Measurements from ENCODE around the gene HHIP.

The HHIP gene

DNA sequence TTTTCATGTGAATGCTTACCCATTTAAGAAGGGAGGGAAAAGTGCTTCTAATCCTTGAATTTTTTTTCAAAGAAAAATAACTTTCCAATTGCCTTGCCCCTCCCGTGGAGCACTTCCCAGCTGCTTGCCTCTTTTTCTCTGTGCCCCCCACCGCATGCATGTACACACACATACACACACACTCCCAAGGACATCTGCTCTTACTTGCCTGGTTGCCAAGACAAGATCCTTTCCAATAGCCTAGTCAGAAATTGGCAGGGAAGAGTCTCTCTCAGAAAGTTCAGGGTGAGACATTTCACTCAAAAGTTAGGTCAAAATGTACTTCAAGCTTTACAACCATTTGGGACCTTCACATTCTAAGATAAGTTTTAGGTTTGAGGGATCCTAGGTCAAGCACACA lies 10.9 kb downstream of the HHIP start:
- DNase-seq, result no peak

DNA sequence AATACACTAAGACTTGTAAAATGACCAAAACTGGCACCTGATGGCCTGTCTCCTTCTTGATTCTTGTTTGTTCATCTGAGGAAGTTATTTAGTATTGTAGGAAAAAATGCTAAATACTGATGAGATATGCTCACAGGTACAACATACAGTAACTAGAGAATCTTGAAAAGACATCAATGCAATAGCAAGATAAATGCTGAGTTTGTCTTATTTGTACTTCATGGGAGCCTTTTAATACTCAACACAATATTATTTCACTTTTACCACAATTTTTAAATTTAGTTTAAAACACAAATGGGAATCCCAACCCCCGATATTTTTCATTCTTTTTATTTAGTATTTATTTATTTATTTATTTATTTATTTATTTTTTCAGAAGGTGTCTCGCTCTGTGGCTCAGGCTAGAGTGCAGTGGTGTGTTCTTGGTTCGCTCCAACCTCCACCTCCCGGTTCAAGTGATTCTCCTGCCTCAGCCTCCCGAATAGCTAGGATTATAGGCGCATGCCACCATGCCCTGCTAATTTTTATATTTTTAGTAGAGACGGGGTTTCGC lies 12.1 kb downstream of the HHIP start:
- no peak for DNase-seq

DNA sequence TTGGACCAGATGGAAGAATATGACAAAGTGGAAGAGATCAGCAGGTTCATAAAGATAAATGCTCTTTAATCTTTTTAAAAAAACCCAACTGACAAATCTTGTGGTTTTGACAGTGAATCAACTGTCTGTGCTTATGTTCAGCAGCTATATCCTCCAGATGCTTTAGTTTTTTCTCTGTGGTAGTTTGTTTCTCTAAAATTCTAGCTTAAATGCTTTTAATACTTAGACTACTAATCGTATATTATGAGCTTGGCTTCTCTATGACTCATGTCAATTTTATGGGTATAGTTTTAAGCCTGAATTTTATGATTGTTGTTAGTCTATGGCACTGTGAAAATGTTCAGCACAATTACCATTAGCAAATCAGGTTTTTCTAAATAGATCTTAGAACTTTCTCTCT lies 12.9 kb downstream of the HHIP start:
- DNase-seq, result no peak

DNA sequence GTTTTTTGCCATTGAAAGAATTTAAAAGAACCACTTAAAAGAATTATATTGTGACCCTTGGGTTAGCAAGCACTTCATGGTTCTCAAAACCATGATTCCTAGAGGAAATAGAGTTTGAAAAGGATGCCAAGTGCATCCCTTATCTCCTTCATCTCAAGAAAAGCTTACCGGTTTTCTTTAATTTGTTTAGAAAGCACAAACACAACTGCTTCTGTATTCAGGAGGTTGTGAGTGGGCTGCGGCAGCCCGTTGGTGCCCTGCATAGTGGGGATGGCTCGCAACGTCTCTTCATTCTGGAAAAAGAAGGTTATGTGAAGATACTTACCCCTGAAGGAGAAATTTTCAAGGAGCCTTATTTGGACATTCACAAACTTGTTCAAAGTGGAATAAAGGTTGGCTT lies 13.5 kb downstream of the HHIP start:
- DNase-seq, result no peak

DNA sequence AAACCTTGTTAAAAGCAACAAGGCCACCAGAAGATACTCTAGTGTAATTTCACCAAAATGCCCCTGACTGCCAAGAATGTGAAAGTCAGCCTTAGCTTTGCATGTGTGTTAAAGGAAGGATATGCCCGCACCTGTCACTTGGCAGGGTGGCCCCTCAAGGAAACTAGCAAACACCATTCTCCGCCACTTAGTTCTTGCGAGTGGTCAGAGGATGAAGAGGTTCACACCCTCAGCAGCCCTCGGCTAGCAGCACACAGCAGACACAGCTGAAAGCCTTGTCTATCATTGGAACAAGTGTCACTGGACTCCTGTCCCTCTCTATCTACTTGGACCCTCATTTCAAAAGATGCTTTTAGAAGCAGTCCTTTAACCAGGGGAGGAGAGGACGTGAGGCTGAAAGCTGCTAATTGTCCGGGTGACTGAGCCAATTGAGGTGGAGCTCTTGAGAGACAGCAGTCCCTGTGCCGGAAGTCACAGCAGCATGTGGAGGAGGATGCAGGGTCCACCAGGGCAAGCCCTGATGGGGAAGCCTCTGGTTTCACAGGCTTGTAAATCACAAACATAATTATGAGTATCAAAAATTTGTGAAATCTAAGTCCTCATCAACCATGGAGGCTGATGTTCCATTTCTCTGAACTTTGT lies 18.0 kb downstream of the HHIP start:
- DNase-seq, result no peak

DNA sequence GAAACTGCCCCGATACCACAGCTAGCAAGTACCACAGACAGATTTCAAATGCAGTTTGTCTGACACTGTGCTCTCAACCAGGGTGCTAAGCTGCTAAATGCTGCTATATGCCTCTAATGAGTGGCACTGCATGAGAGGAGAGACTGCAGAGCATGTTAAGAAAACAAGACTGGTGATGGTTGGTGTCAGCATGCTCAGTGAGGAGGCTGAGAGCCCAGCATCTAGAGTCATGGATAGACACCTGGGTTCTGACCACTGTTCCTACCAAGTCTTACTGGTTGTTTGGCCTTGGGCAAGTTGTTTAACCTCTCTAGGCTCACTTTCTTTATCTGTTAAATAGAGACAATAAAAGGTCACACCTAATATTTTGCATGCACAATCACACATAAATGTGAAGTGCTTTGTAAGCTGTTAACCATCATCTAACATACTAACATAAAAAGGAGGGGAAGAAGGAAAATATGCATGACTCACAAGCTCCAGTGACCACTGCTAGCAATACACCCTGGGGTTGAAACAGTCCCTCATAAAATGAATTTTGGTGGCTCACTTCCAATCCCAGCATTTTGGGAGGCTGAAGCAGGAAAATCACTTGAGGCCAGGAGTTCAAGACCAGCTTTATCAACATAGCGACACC lies 20.7 kb downstream of the HHIP start:
- DNase-seq, result no peak

DNA sequence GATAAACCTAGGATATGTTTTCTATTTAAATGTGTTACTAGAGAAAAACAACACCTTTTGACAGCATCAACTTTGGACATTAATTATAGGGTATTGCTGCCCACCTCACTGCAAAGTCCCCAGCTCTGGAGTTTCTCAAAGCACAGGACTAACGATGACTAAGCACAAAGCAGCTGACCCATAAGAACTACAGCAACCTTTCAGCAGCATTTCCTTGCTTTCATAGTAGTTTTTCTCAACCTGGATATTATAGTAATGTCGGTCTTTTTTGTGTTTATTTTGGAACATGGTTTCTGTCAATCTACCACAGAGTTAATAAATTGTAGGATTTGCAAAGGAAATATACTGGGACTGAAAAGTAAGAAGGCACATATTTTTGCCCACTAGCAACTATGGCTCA lies 21.5 kb downstream of the HHIP start:
- DNase-seq, result no peak

DNA sequence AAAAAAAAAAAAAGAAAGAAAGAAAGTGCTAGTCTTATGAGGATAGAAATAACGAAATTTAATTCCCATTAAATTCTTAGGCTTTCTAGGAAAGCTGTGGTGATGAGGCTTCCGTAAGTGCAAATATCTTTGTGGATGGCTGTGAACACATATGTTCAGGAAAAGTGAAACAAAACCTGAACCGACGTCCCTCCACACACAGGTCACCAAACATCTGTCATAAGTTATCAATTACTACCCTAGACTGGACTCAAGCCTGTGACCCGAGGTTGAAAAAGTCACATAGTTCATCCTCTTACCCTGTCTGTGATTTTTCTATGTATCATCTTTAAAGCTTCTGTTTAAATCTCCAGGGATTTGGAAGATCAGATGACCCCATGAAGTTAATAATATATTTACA lies 24.8 kb downstream of the HHIP start:
- DNase-seq, result no peak

DNA sequence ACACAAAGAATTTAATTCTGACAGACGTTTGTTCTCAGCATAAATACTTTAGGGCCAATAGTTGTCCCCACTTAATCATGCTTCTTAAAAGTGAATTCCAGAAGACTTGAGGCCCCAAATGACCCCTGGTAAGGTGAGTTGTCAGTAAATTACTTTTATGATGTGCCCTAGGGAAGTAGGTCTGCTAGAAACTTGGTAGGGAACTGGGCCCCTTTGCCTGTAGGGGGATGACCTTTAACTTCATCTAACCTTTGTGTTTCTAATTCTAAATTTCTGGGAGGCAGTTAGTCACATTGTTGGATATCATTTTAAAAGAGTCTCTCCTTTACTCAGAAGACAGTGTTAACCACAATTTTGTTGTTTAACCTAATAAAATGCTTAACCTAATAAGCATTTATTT lies 28.8 kb downstream of the HHIP start:
- no peak for DNase-seq

DNA sequence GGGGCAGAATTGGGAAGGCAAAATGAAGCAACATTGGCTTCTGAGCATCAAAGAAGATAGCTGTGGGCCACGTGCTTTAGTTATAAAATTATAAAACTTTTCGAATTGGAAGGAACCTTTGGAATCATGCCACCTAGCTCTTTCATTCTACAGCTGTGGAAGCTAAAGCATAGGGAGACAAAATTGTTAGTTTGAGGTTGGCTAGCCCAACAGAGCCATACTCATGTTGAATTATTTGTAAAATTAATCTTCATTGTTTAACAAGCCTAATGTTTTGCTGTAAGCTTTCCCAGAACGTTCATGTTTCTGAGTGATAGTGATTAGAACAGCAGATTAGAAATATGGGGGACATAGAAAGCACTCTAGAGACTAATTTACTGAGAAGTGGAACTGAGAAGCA lies 35.9 kb downstream of the HHIP start:
- no peak for DNase-seq

DNA sequence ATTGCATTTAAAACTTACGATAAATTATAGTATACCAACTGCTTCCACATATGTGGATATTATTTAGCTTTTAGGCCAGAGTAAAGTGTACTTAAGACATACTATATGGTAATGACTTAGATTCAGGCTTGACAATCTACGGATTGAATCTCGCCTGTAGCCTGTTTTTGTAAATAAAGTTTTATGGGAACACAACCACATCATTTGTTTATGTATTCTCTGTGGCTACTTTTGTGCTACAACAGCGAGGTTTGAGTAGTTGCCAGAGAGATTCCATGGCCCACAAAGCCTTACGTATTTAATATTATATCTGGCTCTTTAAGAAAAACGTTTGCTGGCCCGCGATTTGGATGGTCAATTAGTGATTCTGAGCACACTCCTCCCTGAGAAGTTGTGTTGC lies 37.6 kb downstream of the HHIP start:
- DNase-seq, result no peak

DNA sequence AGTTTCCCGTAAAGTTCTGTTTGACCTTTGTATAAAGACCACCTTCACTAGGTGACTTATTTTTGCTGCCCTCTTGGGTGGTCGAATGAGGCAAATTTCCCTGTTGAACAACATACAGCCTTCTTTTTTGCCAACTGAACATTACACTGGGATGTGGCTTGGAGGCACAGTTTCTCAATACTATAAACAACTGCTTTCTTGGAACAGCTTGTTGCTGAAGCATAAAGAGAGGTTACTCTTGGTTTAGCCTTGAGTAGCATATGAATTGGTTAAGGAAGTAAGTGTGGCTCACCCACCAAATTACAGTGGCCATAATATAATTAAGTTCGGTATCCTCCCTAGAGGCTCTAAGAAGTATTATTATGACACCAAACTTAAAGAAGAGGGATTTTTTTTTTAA lies 40.0 kb downstream of the HHIP start:
- DNase-seq, result no peak

DNA sequence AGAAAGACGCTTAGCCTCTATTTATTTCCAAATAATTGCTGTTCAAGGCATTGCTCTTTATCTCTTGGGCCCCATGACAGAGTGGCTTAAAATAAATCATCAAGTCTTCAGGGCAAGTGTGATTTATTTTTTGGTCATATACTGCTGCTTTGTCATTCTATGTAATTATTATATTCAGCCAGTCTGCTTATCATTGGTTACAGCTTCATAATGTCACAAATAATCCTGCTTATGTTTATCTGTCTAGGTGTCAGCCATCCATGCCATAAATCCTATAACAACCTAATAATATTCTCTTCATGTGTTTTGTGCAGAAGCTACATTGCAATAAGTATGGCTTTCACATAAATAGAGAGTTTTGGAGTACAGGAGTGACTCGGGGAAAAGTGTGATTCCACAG lies 41.0 kb downstream of the HHIP start:
- no peak for DNase-seq

DNA sequence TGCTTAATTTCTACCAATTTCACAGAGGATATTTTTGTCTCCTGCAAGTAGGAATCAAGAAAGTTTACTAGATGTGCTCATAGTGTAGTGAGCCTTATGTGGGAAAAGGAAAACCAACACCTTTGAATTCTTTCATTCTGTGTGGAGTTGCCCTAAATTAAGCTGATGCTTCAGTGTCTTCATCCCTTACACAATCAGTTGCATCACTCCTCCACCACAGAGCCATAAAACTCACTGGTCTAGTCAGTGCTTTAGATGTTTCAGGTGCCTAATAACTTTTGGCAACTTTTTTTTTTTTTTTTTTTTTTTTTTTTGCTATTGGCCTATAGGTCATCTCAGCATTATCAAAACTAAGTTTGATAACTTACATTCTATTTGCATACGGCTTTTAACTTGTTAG lies 41.5 kb downstream of the HHIP start:
- DNase-seq, result no peak

DNA sequence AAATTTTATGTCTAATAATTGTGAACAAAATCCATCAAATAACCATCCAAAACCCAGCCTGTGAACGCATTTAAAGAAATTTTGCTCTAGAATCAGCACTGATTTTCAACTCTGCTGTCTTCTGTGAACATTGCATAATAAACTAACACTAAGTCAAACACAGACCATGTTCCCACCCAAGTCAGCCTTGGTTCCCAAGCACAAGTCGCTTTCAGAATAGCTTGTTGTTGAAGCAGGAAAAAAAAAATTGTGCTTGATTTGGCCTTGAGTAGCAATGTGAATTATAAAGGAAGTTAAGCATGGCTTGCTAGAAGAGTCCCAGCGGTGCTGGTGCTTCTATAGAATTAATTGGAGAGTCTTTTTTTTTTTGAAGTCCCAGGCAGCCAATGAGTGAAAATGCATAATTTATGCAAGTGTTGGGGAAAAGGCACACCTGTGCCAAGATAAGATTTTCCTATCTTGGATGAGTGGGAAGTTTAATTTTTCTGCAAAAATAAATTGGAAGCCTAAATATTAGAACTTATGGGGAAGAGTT lies 42.1 kb downstream of the HHIP start:
- no peak for DNase-seq

DNA sequence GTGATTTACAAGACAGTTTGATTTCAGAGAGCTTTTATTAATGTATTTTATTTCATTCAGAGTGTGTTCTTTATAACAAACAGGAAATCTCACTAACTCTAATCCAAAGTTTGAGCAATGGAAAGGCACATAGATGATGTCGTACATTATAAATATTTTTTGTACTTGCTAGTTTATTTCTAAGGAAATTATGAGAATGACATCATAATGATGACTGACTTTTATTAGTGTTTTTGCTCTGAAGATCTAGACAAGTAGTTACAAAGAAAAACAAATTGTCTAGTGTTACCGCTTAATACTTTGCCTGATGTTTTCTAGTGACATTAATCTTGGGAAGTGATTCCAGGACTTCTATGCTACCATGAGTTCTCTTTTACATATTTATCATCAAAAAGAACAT lies 43.2 kb downstream of the HHIP start:
- no peak for DNase-seq

DNA sequence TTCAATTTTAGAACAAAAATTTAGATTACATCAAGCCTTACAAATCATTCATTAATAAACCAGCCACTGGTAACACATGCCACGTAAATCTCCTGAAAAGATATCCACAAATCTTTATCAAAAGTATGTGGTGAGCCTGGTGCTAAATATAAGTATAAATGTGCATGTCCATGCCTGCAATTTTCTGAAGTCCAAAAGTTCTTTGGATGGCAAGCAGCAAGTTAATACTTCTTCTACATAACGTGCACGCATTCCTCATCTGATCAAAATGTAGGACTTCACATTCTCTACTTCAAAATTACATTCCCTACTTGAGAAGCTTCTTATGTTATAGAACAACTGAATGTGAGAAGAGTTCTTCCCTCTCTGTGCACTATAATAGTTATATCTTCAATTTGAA lies 49.8 kb downstream of the HHIP start:
- no peak for DNase-seq

DNA sequence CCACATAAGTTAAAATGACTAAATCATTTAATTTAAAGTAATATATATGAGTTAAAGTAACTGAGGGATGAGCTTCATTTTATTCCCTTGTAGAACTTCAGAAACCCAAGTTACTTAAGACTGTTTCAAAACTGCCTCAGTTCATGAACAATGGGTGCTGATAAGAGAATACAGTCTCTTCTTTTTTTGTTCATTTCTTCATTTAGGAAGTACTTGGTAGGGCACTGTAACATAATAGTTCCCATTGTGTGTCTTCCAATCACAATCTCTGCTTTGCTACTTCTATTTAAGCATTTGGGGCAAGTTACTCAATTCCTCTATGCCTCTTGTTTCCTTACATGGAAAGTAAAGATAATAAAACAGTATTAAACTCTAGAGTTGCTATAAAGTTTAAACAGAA lies 50.4 kb downstream of the HHIP start:
- DNase-seq, result no peak

DNA sequence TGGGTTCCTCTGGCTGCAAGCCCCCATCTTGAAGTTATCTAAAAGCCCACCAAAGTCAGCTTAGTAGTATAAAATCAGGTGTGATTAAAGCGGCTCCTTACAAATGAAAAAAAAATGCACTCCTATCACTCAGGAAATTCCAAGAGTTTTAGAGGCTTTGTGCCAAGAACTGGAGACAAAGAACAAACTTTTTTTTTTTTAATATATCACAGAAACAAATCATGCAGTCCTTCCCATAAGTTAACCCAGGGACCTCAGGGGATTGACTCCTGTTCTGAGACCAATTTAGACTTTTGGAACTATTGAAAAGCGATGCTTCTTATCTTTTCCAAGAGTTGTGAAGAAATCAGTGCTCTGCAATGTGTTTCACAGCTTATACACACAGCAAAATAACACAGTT lies 53.6 kb downstream of the HHIP start:
- DNase-seq, result no peak

DNA sequence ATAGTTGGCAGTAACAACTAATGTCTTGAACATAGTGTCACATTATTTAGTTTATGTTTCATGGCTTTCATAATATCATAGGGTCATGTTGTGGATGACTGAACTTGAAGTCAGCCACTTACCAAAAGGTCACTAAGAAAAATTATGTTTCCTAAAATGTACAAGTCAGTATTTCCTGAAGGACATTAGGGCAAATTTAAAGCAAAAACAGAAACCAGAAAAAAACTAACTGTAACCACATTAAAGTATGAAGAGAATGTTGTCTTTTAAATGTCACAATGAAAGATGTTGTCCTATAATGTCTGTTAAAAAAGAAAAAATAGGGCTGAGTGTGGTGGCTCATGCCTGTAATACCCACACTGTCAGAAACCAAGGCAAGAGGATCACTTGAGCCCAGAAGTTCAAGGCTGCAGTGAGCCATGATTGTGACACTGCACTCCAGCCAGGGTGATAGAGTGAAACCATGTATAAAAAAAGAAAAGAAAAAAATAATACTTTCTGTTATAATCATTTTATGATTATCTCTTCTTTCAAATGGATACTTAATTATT lies 55.8 kb downstream of the HHIP start:
- no peak for DNase-seq

DNA sequence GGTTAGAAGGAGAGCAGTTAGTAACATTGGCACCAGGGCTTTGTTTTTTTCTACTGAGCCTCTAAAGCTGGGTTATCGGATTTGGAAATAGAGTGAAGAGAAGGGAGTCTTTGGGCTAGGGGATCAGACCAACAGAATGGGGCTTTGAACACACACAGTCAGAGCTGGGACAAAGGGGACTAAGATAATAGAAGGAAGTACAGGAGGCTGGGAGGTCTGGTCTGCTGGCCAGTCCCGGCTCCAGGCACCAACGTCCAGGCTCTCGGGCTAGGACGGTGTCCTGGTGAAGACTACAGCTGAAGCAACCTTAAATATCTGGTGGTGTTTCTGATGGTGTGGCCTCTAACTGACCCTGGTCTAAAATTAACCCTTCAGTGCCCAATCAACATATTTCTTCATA lies 57.5 kb downstream of the HHIP start:
- DNase-seq, result no peak

DNA sequence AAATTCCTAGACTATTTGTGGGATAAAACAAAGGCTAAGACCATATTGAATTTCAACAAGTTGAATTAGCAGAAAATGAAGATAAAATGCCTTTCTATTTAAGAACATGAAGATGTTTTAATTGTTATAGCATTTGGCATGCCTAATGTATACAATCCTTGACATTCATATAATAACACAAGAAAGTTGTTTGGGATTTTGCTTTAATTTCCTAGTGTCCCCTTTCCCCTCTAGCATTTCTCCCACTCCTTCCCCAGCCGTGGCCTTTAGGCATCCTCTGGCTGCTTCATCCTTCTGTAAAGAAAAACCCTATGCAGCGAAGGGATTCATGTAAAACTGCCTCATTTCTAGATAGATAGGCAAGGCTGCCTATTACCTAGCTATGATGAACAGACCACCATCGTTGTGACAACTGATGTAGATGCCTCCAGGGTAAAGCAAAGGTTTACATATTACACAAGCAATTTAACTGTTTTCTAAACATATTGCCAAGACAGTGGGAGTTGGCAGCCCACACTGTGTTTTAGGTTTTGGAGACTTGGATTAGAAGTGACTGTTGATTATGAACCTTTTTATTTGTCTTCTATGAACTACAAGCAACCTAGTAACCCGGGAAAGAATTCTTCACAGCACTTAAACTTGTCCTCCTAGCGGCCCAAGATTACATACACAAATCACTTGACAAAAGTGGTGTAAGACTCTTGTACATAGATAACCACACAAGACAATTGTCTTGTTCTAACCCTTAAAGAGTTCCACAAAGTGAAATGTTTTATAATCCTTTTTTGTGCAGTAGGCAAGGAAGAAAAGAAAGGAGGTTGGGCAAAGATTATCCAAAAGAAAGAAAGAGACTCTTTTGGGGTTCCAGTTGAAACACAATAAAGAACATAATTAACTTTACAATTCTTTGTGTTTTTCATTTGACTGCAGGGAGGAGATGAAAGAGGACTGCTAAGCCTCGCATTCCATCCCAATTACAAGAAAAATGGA lies 59.9 kb downstream of the HHIP start:
- no peak for DNase-seq

DNA sequence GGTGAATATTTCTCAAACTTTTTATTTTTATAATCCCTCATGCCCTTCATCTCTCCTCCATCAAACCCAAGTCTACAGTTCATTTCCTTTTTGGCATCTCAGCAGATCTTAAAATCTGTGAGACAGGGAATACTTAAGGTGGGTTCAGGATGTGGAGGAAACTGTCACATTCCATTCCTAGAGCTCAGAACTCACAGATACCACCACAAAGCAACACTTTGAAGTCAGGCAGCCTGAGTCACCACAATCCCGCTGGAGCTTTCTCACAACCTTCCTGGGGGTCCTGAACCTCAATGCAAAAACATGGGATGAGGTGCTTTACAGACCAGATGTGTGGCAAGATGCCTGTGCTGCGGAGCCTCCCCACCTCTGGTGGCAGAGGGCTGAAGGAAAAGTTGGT lies 63.2 kb downstream of the HHIP start:
- no peak for DNase-seq
